Measurements from ENCODE around the gene VKORC1L1.
"Not testable (repeated sequence)": the region's sequence is repeated elsewhere in the genome, so short reads cannot be mapped to it uniquely, and the experiment has no call there.

GRCh38 chr7:65843616-65844015 is 29.3 kb upstream of the VKORC1L1 start:
- not testable (repeated sequence) for TF ChIP-seq CTCF (IDR thresholded peaks at IDR 0.05; ENCODE audit: low read length); EZH2 (IDR thresholded peaks at IDR 0.05; ENCODE audit: borderline replicate concordance, low read length)
